HFFc6 (cell line): ENCODE measurements around the gene QKI. TPM values are rescaled to one million over a fixed set of nuclear protein-coding genes. Genes with fewer than 3 reads are reported as not detected.
A peak's percentile ranks its signal among the peaks of the same experiment; 100 is the strongest.

ENCODE experiments used
- DNase-seq: peaks from one replicate; pipeline ENCODE4 v3.0.0-alpha.2; 2018
- H3K27ac Mint-ChIP-seq: 2 replicates; pipeline ENCODE4 v1.8.0; 2020; ENCODE audit warnings: mild to moderate bottlenecking, mixed read lengths
- H3K27me3 Mint-ChIP-seq: 2 replicates; pipeline ENCODE4 v1.8.0; 2021; ENCODE audit warnings: mild to moderate bottlenecking, moderate library complexity, mixed read lengths; ENCODE audit not compliant: insufficient read depth
- H3K36me3 Mint-ChIP-seq: 2 replicates; pipeline ENCODE4 v1.8.0; 2021; ENCODE audit warnings: low read depth, mixed read lengths
- H3K4me1 Mint-ChIP-seq: 2 replicates; pipeline ENCODE4 v1.8.0; 2020; ENCODE audit warnings: low read depth, mixed read lengths
- H3K4me3 Mint-ChIP-seq: 2 replicates; pipeline ENCODE4 v1.8.0; 2020; ENCODE audit warnings: mild to moderate bottlenecking, moderate library complexity, mixed read lengths
- H3K9me3 Mint-ChIP-seq: 2 replicates; pipeline ENCODE4 v1.8.0; 2020; ENCODE audit warnings: mild to moderate bottlenecking, mixed read lengths
- total RNA-seq, 6 experiments: library from RNA; stranded (reverse); fragmentation: NEBNext Ultra II Directional; extraction: Animal tissue kit (Norgen Biotek cat#: 25700); gene quantifications; 2 replicates in 1 of 6; 3 replicates in 5 of 6; pipeline ENCODE4 v1.2.3, GENCODE V29; 2021
- TF ChIP-seq, protein P1 (sequence below): fragments of 200-600 bp; sonication (generic); IDR thresholded peaks from 2 replicates; pipeline ENCODE4 v1.5.0; 2021; ENCODE audit warnings: antibody characterized with exemption, mild to moderate bottlenecking

QKI gene
- total RNA-seq, 6 experiments from 2014 or later, result 71.3 to 90.5 (median 85.1) TPM

DNA sequence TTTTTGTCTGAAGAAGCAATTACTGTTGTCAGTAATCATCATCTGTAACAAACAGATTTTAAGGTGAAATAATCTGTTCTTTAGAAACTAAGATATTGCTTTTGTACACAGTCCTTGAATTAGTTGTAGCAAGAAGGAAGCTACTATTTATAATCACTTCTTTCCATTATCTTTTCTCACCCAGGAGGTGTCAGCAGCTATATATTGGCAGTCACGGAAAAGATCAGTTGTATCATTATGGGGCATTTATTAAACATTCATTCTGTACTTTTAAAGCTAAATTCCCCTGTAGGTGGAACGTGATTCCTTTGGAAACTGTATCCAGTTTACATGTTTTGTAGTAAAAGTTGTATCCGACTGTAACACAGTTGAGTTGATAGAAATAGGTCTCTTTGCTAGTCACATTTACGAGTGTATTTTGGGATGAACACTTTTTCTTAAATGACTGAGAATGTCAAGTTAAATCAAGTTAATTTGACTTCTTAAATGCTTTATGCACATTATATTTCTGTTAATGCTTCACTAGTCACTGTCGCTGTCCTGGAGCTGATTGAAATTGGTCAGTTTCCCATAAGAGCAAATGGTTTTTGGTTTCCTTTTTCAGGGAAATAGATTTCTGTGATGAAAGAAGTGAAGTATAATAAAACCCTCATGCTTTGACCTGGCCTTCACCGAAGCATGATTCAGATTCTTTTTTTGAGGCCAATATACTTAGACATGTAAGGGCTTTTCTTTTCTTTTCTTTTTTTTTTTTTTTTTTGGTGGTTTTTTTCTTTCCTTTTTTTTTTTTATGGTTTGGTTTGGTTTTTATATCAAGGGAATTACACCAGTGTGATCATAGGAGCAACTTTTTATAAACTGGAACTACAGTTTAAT lies 5.1 kb downstream of the QKI start:
- H3K27ac Mint-ChIP-seq, result peak overlapping the region; percentile 66

DNA sequence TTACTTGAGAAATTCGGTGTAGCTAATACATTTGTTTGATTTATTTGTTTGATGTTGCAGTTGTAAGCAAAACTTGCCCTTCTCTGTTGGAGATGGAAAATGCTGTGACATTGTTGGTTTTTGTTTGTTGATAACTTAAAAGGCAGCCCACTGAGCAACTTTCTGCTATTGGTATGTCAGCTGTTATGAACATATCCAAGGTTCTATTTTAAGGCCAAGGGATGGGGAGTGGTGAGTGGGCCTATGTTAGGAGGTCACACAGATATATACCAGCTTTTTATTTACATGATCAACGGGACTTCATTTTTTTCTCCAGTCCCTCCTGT lies 5.7 kb downstream of the QKI start:
- peaks cover 73% of the 10 kb centered on the region for H3K4me1 Mint-ChIP-seq

More for the DNA sequence above, 5.1 kb downstream of the QKI start:
- DNase-seq, result peak; percentile 7
- H3K27me3 Mint-ChIP-seq, result no peaks in the 10 kb centered on the region
- TF ChIP-seq, protein P1, sequence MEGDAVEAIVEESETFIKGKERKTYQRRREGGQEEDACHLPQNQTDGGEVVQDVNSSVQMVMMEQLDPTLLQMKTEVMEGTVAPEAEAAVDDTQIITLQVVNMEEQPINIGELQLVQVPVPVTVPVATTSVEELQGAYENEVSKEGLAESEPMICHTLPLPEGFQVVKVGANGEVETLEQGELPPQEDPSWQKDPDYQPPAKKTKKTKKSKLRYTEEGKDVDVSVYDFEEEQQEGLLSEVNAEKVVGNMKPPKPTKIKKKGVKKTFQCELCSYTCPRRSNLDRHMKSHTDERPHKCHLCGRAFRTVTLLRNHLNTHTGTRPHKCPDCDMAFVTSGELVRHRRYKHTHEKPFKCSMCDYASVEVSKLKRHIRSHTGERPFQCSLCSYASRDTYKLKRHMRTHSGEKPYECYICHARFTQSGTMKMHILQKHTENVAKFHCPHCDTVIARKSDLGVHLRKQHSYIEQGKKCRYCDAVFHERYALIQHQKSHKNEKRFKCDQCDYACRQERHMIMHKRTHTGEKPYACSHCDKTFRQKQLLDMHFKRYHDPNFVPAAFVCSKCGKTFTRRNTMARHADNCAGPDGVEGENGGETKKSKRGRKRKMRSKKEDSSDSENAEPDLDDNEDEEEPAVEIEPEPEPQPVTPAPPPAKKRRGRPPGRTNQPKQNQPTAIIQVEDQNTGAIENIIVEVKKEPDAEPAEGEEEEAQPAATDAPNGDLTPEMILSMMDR, result no peak
- H3K9me3 Mint-ChIP-seq, result no peaks in the 10 kb centered on the region
- peaks cover 67% of the 10 kb centered on the region for H3K4me1 Mint-ChIP-seq
- peaks cover 9% of the 10 kb centered on the region for H3K36me3 Mint-ChIP-seq
- H3K4me3 Mint-ChIP-seq, result peak overlapping the region; percentile 78

DNA sequence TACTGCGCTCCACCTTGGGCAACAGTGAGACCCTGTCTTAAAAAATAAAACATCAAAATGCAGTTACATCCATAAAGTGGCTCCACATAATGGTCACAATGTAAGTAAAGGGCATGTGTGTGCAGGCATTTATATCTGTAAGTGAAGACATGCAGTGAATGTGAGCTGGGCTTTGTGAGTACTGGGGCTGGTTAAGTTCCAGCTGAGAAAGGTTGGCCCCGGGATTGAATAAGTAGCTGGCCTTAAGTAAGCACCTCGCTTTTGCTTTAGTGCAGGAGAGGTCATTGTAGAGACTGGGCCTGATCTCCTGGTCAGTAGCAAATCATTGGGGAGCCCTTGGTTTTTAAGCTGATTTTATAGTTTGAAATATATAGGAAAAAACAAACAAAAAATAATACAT lies 8.0 kb downstream of the QKI start:
- Mint-ChIP-seq H3K4me1 (peaks cover 71% of the 10 kb centered on the region), H3K9me3 (no peaks in the 10 kb centered on the region), H3K27ac (no peak overlapping the region), H3K4me3 (no peak overlapping the region), H3K36me3 (no peaks in the 10 kb centered on the region), H3K27me3 (no peaks in the 10 kb centered on the region)
- DNase-seq, result no peak
- TF ChIP-seq, protein P1, result no peak

More for the DNA sequence above, 5.7 kb downstream of the QKI start:
- no peaks in the 10 kb centered on the region for H3K9me3 Mint-ChIP-seq
- peaks cover 9% of the 10 kb centered on the region for H3K36me3 Mint-ChIP-seq
- peak overlapping the region; percentile 78 for H3K4me3 Mint-ChIP-seq
- H3K27me3 Mint-ChIP-seq, result no peaks in the 10 kb centered on the region
- TF ChIP-seq, protein P1, result no peak
- no peak for DNase-seq
- peak overlapping the region; percentile 66 for H3K27ac Mint-ChIP-seq

DNA sequence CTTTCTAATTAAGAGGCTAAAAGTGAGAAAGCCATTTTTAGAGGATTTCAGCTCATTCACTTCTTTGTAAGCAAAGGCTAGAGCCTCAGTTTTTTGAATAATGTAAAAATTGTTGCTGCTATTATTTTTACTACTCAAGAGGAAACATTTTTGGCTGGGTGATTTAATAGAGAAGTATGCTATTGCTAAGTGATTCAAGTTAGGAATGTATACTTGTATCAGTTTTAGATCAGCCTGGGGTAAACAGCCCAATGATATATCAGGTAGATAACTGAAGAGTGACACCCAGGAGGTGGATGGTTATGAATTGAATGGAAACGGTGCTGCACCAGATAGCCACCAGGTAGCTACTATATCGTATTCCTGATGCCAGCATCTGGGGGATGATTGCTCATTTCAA lies 9.2 kb downstream of the QKI start:
- TF ChIP-seq, protein P1, result no peak
- H3K27me3 Mint-ChIP-seq, result no peaks in the 10 kb centered on the region
- peak overlapping the region; percentile 40 for H3K4me3 Mint-ChIP-seq
- peak overlapping the region; percentile 35; the same call in 1 of the 2 replicates for H3K27ac Mint-ChIP-seq
- no peaks in the 10 kb centered on the region for H3K9me3 Mint-ChIP-seq
- peaks cover 72% of the 10 kb centered on the region for H3K4me1 Mint-ChIP-seq
- no peaks in the 10 kb centered on the region for H3K36me3 Mint-ChIP-seq
- peak; percentile 3 for DNase-seq

DNA sequence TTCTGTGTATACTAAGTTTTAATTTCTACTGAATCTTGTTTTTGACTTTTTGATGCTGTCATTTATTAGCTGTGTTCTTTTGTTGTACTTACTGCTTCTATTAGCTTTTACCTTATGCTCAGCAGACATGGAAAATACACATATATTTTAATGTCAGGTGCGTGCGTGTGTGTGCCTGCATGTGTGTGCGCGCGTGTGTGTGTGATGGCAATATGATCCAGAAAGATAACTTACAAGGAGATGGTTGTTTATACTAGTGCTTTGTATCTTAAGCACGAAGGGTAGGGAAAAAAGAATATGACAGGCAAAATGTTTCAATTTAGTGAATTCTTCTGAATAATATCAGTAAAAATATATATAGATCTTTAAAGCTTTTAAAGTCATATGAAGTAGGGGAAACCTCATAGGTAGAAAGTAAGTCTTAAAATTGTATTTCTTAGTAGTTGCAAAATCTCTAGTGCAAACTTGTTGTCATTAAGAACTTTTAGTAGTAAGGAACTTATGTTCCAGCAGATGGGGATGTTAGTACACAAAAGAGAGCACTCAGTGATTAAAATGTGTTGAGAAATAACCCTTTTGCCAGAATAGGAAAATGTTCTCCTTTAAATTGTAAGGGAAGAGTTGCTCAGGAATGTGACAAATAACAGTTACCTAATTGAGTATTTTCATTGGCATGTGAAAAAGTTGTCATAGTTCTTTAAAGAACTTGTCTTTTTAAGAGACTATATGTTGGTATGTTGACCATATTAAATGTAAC lies 13.2 kb downstream of the QKI start:
- no peak overlapping the region for H3K4me3 Mint-ChIP-seq
- H3K9me3 Mint-ChIP-seq, result no peaks in the 10 kb centered on the region
- H3K27ac Mint-ChIP-seq, result no peak overlapping the region
- peak; percentile 72 for DNase-seq
- H3K4me1 Mint-ChIP-seq, result peaks cover 73% of the 10 kb centered on the region
- no peaks in the 10 kb centered on the region for H3K27me3 Mint-ChIP-seq
- H3K36me3 Mint-ChIP-seq, result no peaks in the 10 kb centered on the region
- TF ChIP-seq, protein P1, result peak; percentile 75
